RWPE2 (cell line): ENCODE data around the gene UBASH3B.

Experiments used
- ATAC-seq: fragments of 200-7000 bp; cut with Tn5 transposase; 3 replicates; pipeline ENCODE4 v1.9.1; 2021; ENCODE audit warnings: low read depth
- DNase-seq: peaks from one replicate; pipeline ENCODE4 v3.0.0-alpha.2; 2020; ENCODE audit warnings: low spot score
- H3K27ac ChIP-seq: fragments of 450-650 bp; 2 replicates; pipeline ENCODE4 v1.5.1; 2017; ENCODE audit warnings: mild to moderate bottlenecking; ENCODE audit not compliant: poor library complexity, severe bottlenecking
- H3K27me3 ChIP-seq: fragments of 250-450 bp; sonication (Bioruptor Pico); 2 replicates; pipeline ENCODE4 v1.5.1; 2021; ENCODE audit warnings: mild to moderate bottlenecking, moderate library complexity; ENCODE audit not compliant: insufficient read depth, poor library complexity, severe bottlenecking
- H3K36me3 ChIP-seq: fragments of 250-450 bp; sonication (Bioruptor Pico); 2 replicates; pipeline ENCODE4 v1.5.1; 2020; ENCODE audit warnings: low read depth, mild to moderate bottlenecking, moderate library complexity
- H3K4me1 ChIP-seq: fragments of 250-450 bp; sonication (Bioruptor Pico); 2 replicates; pipeline ENCODE4 v1.5.1; 2021; ENCODE audit warnings: mild to moderate bottlenecking, moderate library complexity; ENCODE audit not compliant: insufficient read depth, poor library complexity, severe bottlenecking
- H3K4me3 ChIP-seq: fragments of 250-450 bp; sonication (Bioruptor Pico); 2 replicates; pipeline ENCODE4 v1.5.1; 2021; ENCODE audit warnings: mild to moderate bottlenecking, moderate library complexity; ENCODE audit not compliant: severe bottlenecking
- H3K9me3 ChIP-seq: fragments of 250-450 bp; sonication (Bioruptor Pico); 2 replicates; pipeline ENCODE4 v1.5.1; 2021; ENCODE audit warnings: mild to moderate bottlenecking, moderate library complexity; ENCODE audit not compliant: severe bottlenecking
- TF ChIP-seq, protein P1 (sequence below): fragments of 450-650 bp; IDR thresholded peaks from one replicate; pipeline ENCODE4 v1.5.1; 2017; ENCODE audit warnings: mild to moderate bottlenecking, moderate library complexity; ENCODE audit not compliant: poor library complexity, severe bottlenecking

The UBASH3B gene

DNA sequence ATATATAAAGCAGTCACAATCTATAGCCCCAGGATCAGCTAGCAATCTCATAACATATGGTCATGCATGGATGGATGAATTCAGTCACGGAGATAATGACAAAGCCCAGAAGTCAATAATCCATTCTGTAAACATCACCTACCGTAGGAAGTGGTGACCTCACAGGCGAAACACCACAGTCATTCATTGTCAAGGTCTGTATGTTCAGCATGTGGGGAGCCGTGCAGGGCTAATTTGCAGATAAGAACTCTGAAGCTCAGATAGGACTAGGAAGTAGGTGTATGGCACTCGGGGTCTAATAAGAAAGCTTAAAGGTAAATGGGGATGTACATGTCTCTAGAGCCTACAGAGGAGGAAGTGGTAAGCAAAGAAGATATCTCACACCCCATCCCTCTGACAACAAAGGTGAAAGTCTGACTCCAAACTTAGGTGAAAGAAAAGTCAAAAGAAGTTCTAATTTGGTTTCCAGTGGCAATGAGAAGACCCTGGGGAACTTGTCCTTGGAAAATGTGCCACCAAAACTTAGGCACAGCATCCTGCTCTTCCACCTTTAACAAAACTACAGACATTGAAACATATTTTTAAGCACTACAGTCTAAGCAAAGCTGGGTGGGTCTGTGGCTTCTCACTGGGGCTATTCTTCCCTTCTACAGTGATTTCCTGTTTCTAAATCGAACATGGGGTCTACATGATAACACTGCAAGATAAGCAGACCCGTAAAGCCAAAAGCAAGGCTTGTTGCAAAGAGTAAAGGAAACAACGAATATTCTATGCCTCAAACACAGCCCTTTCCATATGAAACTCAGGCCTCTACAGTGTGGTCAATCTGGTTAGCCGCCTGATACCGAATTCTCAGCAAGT lies 188.0 kb downstream of the UBASH3B start:
- no peak for ATAC-seq
- no peaks in the 10 kb centered on the region for H3K4me1 ChIP-seq
- no peak for DNase-seq

DNA sequence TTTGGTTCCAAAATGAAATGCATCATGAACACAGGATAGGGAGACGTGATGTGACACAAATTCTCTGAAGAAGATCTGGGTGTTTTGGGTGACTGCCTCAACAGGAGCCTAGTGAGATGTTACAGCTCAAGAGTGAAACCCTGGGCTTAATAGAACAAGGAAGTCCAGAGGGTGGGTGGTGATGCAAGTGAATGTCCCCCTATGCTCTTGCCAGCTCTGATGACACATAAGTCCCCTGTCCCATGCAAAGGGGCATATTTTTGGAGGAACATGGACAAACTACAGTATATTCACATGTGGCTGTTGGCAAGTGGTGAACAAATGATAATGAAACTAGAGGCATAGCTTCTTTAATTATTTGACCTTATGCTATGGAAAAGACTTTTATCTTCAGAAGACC lies 191.9 kb downstream of the UBASH3B start:
- Histone ChIP-seq H3K4me1 (peaks cover 3% of the 10 kb centered on the region), H3K36me3 (no peaks in the 10 kb centered on the region), H3K9me3 (no peaks in the 10 kb centered on the region), H3K27me3 (no peaks in the 10 kb centered on the region), H3K4me3 (no peak overlapping the region), H3K27ac (no peak overlapping the region)
- ATAC-seq (no peak), DNase-seq (no peak)
- TF ChIP-seq, protein P1, sequence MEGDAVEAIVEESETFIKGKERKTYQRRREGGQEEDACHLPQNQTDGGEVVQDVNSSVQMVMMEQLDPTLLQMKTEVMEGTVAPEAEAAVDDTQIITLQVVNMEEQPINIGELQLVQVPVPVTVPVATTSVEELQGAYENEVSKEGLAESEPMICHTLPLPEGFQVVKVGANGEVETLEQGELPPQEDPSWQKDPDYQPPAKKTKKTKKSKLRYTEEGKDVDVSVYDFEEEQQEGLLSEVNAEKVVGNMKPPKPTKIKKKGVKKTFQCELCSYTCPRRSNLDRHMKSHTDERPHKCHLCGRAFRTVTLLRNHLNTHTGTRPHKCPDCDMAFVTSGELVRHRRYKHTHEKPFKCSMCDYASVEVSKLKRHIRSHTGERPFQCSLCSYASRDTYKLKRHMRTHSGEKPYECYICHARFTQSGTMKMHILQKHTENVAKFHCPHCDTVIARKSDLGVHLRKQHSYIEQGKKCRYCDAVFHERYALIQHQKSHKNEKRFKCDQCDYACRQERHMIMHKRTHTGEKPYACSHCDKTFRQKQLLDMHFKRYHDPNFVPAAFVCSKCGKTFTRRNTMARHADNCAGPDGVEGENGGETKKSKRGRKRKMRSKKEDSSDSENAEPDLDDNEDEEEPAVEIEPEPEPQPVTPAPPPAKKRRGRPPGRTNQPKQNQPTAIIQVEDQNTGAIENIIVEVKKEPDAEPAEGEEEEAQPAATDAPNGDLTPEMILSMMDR = no peak

More for the DNA sequence above, 188.0 kb downstream of the UBASH3B start:
- Histone ChIP-seq H3K27me3 (no peaks in the 10 kb centered on the region), H3K9me3 (no peaks in the 10 kb centered on the region), H3K27ac (no peak overlapping the region), H3K36me3 (no peaks in the 10 kb centered on the region), H3K4me3 (no peak overlapping the region)
- TF ChIP-seq, protein P1 = no peak

DNA sequence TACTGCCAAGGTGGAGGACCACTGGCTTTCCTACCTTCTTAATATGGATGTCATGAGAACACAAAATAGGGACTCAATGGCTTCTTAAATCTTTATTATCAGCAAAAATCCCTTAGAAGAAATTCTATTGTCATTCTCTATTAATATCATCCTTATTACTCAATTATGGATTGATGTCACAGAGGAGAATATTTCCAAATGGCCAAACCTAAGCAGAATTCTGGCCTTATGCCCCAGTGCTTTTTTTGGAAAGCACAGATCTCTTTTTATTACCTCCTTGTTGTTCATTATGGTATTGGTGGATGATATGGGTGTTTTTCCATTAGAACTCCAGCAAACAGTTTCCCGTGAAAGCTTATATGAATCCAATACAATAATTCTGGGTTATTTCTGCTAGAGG lies 192.7 kb downstream of the UBASH3B start:
- TF ChIP-seq, protein P1 = no peak
- peaks cover 5% of the 10 kb centered on the region for H3K4me1 ChIP-seq
- no peak overlapping the region for H3K27ac ChIP-seq
- ATAC-seq (no peak), DNase-seq (no peak)
- no peaks in the 10 kb centered on the region for H3K27me3 ChIP-seq
- H3K9me3 ChIP-seq = no peaks in the 10 kb centered on the region
- no peaks in the 10 kb centered on the region for H3K36me3 ChIP-seq
- H3K4me3 ChIP-seq = no peak overlapping the region

DNA sequence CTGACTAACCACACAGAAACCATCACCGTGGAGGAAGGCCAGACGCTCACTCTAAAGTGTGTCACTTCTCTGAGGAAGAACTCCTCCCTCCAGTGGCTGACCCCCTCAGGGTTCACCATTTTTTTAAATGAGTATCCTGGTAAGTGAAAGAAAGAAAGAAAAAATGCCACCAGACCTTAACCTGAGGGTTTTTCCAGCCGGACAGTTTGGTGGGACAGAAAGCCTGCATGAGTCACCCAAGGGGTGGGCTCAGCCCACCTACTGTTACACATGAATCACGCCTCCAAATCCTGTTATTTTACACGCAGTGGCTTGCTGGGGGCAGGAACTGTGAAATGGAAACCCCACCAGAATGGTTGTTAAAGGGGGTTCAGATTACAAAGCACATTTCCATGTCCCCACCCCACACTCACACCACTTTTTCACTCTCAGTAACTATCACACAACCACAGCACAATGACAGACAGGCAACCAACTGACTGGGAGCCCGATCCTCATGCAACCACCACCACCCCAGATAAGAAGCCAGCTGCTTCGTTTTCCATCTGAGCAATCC lies 194.6 kb downstream of the UBASH3B start:
- H3K9me3 ChIP-seq = no peaks in the 10 kb centered on the region
- H3K4me3 ChIP-seq = no peak overlapping the region
- H3K36me3 ChIP-seq = no peaks in the 10 kb centered on the region
- no peak overlapping the region for H3K27ac ChIP-seq
- no peak for ATAC-seq
- H3K4me1 ChIP-seq = peaks cover 5% of the 10 kb centered on the region
- no peaks in the 10 kb centered on the region for H3K27me3 ChIP-seq
- DNase-seq = no peak
- TF ChIP-seq, protein P1 = no peak

DNA sequence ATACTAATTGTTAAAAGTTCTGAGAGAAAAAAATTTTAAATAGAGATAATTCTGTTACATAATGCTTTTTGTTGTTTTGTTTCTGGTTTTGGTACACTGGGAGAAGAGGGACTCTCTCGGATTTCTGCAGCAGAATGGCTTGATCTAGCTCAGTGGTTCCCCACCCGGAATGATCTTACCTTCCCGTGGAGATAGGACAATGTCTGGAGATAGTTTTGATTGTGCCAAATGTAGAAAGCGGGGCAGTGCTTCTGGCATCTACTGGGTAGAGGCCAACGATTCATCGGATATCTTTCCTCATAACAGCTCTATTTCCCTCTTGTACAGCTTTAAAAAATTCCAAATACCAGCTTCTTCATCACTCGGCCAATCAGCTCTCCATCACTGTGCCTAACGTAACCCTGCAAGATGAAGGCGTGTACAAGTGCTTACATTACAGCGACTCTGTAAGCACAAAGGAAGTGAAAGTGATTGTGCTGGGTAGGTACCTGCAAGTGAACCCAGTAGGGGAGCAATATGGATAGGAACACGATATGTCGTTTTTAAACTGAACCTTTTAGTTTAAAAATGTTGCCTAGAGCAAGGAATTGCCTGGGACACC lies 195.9 kb downstream of the UBASH3B start:
- H3K36me3 ChIP-seq = no peaks in the 10 kb centered on the region
- DNase-seq (no peak), ATAC-seq (no peak)
- H3K9me3 ChIP-seq = no peaks in the 10 kb centered on the region
- no peak overlapping the region for H3K27ac ChIP-seq
- no peak overlapping the region for H3K4me3 ChIP-seq
- peaks cover 10% of the 10 kb centered on the region for H3K4me1 ChIP-seq
- no peaks in the 10 kb centered on the region for H3K27me3 ChIP-seq
- TF ChIP-seq, protein P1 = no peak
